Body of pancreas (tissue), 4 donors: ENCODE results near the gene PRKD1.

ENCODE experiments used
- CTCF ChIP-seq, 7 experiments: fragments of 450-650 bp in 4 of 7; fragments of 200-600 bp in 3 of 7; sonication (generic) in 3 of 7; IDR thresholded peaks; one replicate each; pipeline ENCODE4 v1.5.1; 2016 to 2019; ENCODE audit warnings: antibody characterized with exemption in 7 of 7
- POLR2A ChIP-seq, 3 donors: fragments of 450-650 bp; IDR thresholded peaks; one replicate each; pipeline ENCODE4 v1.6.1; 2016; ENCODE audit warnings: antibody characterized with exemption in 3 of 3, mild to moderate bottlenecking in 2 of 3

- no peak for TF ChIP-seq POLR2A (IDR thresholded peaks at IDR 0.05)
- TF ChIP-seq CTCF (IDR thresholded peaks at IDR 0.05), result no peak
These were observed 35.3 kb downstream of the PRKD1 start for GRCh38 chr14:29892327-29892726.
